Spleen (tissue), 7 donors: ENCODE results near the gene TMEM135.

Source experiments
- CTCF ChIP-seq, 11 experiments: fragments of 200-600 bp in 7 of 11; fragments of 450-650 bp in 4 of 11; sonication (generic) in 4 of 11; IDR thresholded peaks in 8 of 11; conservative IDR thresholded peaks in 3 of 11; 1 replicate in 7 of 11; 2 replicates in 4 of 11; pipeline versions ENCODE4 v1.4.0 to v1.8.0; 2016 to 2021; ENCODE audit warnings: antibody characterized with exemption in 11 of 11, inconsistent platforms in 4 of 11, mild to moderate bottlenecking in 1 of 11
- POLR2A ChIP-seq, 3 donors: fragments of 450-650 bp; IDR thresholded peaks; one replicate each; pipeline ENCODE4 v1.5.1; 2017; ENCODE audit warnings: antibody characterized with exemption in 3 of 3, mild to moderate bottlenecking in 1 of 3
- POLR2AphosphoS5 ChIP-seq, 3 donors: sonication (generic); formaldehyde crosslinking; IDR thresholded peaks; one replicate each; pipeline ENCODE4 v1.5.1; 2017; ENCODE audit warnings: antibody characterized with exemption in 3 of 3
- donor health status: DM: no; HTN: no; CAD: no; lungs with moderate emphysema.
- donor health status: DM: no; HTN: no; CAD: no.
- donor health status: DM: no; HTN: no; CAD: no.

- TF ChIP-seq POLR2A (IDR thresholded peaks at IDR 0.05) = no peak
- TF ChIP-seq POLR2AphosphoS5 (IDR thresholded peaks at IDR 0.05) = no peak
- no peak for TF ChIP-seq CTCF (IDR thresholded peaks at IDR 0.05 in 8 of 11, conservative IDR thresholded peaks at IDR 0.05 in 3 of 11)
These were observed 38.6 kb downstream of the TMEM135 start for GRCh38 chr11:87076260-87076783.
